ENCODE data around the gene PEAK3. TPM values are rescaled to one million over a fixed set of nuclear protein-coding genes. Genes with fewer than 3 reads are reported as not detected.
A peak's percentile ranks its signal among the peaks of the same experiment; 100 is the strongest.

PEAK3 gene
- total and polyA plus RNA-seq, 9 of the 15 experiments (the other 6 are each of a cell fraction or from before 2014, with no cell fraction given): 0.07 to 0.40 TPM; not detected in 7

- no peaks in the 10 kb centered on the region for H3K27me3 ChIP-seq (ENCODE audit: control insufficient read depth in 2 of 2, insufficient read depth in 2 of 2, low read length in 2 of 2)
- H3K4me1 ChIP-seq (replicated peaks in 1 of 2; ENCODE audit: control insufficient read depth in 2 of 2, insufficient read depth in 2 of 2, low read length in 2 of 2): peaks cover 7 to 60% of the 10 kb centered on the region in 2 experiments; a peak in 4 of 5 replicates
- no TSS peak for BruUV-seq (replicated peaks)
- H3K27ac ChIP-seq (ENCODE audit: extremely low read depth, low read depth, low read length): no peak overlapping the region
- TF ChIP-seq ZNF695 (CRISPR knock-in tag; IDR thresholded peaks at IDR 0.05): no peak
- TF ChIP-seq RBFOX2 (IDR thresholded peaks at IDR 0.05; ENCODE audit: low read depth, low read length): peak; percentile 34; the same call in 1 of the 2 replicates
- ATAC-seq (no peak), FAIRE-seq (no peak), DNase-seq (ENCODE audit: extremely low read depth in 1 of 4, low spot score in 3 of 4) (no peak)
- H3K79me2 ChIP-seq (ENCODE audit: control insufficient read depth, insufficient read depth, low read length): peaks cover 46% of the 10 kb centered on the region
- peak overlapping the region in 1 of 2 experiments; percentile 52; a peak in 1 of 4 replicates for H3K9ac ChIP-seq (ENCODE audit: insufficient read depth in 1 of 2, low read depth in 2 of 2, low read length in 2 of 2)
- ChIA-PET CTCF (ENCODE audit: low intra/inter-chr PET ratio) (no interaction called here), POLR2A (no interaction called here)
- no peaks in the 10 kb centered on the region for H4K20me1 ChIP-seq (replicated peaks; ENCODE audit: control insufficient read depth, insufficient read depth, low read length)
- H3K4me2 ChIP-seq (ENCODE audit: insufficient read depth, low read length): no peak overlapping the region
- H3K9me3 ChIP-seq (replicated peaks; ENCODE audit: control insufficient read depth, insufficient read depth, low read depth, low read length): no peaks in the 10 kb centered on the region
- no peak overlapping the region for H2AFZ ChIP-seq (ENCODE audit: low read depth, low read length)
- peaks cover 60% of the 10 kb centered on the region for H3K36me3 ChIP-seq (ENCODE audit: control insufficient read depth, insufficient read depth, low read length)
- H3K9me1 ChIP-seq (ENCODE audit: control insufficient read depth, insufficient read depth, low read length): no peaks in the 10 kb centered on the region
- WGBS (ENCODE audit: insufficient coverage, low coverage, missing lambda C conversion rate): 95% methylated on average over 23 of the region's 34 CpGs
- intact Hi-C loops (cut with micrococcal nuclease): loop anchor here (10.0 kb wide), 1 partner anchor 60 kb away; no protein-coding TSS in a partner anchor
- in situ Hi-C loops (cut with MboI): no loop called here
- no peak overlapping the region for H3K4me3 ChIP-seq
Observed at GRCh38 chr19:2324220-2324948, 42.4 kb upstream of the PEAK3 start.

GRCh38 chr19:2323707-2324106 is 41.7 kb upstream of the PEAK3 start:
- Histone ChIP-seq H3K9ac (ENCODE audit: insufficient read depth in 1 of 2, low read depth in 2 of 2, low read length in 2 of 2) (no peak overlapping the region), H3K79me2 (ENCODE audit: control insufficient read depth, insufficient read depth, low read length) (peaks cover 39% of the 10 kb centered on the region), H2AFZ (ENCODE audit: low read depth, low read length) (no peak overlapping the region), H3K27ac (ENCODE audit: extremely low read depth, low read depth, low read length) (no peak overlapping the region), H3K4me2 (ENCODE audit: insufficient read depth, low read length) (no peak overlapping the region), H3K9me3 (replicated peaks; ENCODE audit: control insufficient read depth, insufficient read depth, low read depth, low read length) (no peaks in the 10 kb centered on the region), H3K4me3 (no peak overlapping the region), H3K9me1 (ENCODE audit: control insufficient read depth, insufficient read depth, low read length) (no peaks in the 10 kb centered on the region), H3K36me3 (ENCODE audit: control insufficient read depth, insufficient read depth, low read length) (peaks cover 60% of the 10 kb centered on the region), H3K27me3 (ENCODE audit: control insufficient read depth in 2 of 2, insufficient read depth in 2 of 2, low read length in 2 of 2) (no peaks in the 10 kb centered on the region), H3K4me1 (replicated peaks in 1 of 2; ENCODE audit: control insufficient read depth in 2 of 2, insufficient read depth in 2 of 2, low read length in 2 of 2) (peaks cover 4 to 57% of the 10 kb centered on the region in 2 experiments; a peak in 3 of 5 replicates), H4K20me1 (replicated peaks; ENCODE audit: control insufficient read depth, insufficient read depth, low read length) (no peaks in the 10 kb centered on the region)
- CTCF ChIA-PET (ENCODE audit: low intra/inter-chr PET ratio): no interaction called here
- in situ Hi-C loops (cut with MboI) (no loop called here), intact Hi-C loops (cut with micrococcal nuclease) (loop anchor here (10.0 kb wide), 1 partner anchor 61 kb away; no protein-coding TSS in a partner anchor)
- ATAC-seq (no peak), FAIRE-seq (no peak), DNase-seq (ENCODE audit: extremely low read depth in 1 of 4, low spot score in 3 of 4) (no peak)
- BruUV-seq (replicated peaks): no TSS peak
- WGBS (ENCODE audit: insufficient coverage, low coverage, missing lambda C conversion rate): 93% methylated on average over 13 of the region's 19 CpGs
- POLR2A ChIA-PET: no interaction called here
- TF ChIP-seq KLF13 (tag; IDR thresholded peaks at IDR 0.05; ENCODE audit: borderline replicate concordance, low read depth): no peak
- no peak for TF ChIP-seq ZNF274 (IDR thresholded peaks at IDR 0.05; ENCODE audit: borderline replicate concordance, low read depth, low read length)
- no peak for TF ChIP-seq MXD1 (CRISPR knock-in tag; IDR thresholded peaks at IDR 0.05; ENCODE audit: borderline replicate concordance, poor library complexity, severe bottlenecking)
- TF ChIP-seq ZNF224 (CRISPR knock-in tag; IDR thresholded peaks at IDR 0.05): no peak
- no peak for TF ChIP-seq IRF2 (CRISPR knock-in tag; IDR thresholded peaks at IDR 0.05)
- no peak for TF ChIP-seq STAT5B (CRISPR knock-in tag; IDR thresholded peaks at IDR 0.05)
- no peak for TF ChIP-seq ZNF561 (CRISPR knock-in tag; conservative IDR thresholded peaks at IDR 0.05)
- no peak for TF ChIP-seq CREB3 (tag; conservative IDR thresholded peaks at IDR 0.05; ENCODE audit: low read depth)
- TF ChIP-seq MYNN (IDR thresholded peaks at IDR 0.05): no peak
- no peak for TF ChIP-seq MYNN (CRISPR knock-in tag; IDR thresholded peaks at IDR 0.05)
- TF ChIP-seq MCM2 (IDR thresholded peaks at IDR 0.05; ENCODE audit: low read depth): no peak
- no peak for TF ChIP-seq KAT7 (CRISPR knock-in tag; IDR thresholded peaks at IDR 0.05; ENCODE audit: borderline replicate concordance)
